Stimulated activated CD8-positive, alpha-beta memory T cell treated with anti-CD3 and anti-CD28 coated beads, Interleukin-15, amount 100 ng/mL, for 48 hours (primary cell): Measurements from ENCODE around the gene RBP4.

Experiments used
- DNase-seq, 2 donors: peaks; one replicate each; pipeline ENCODE4 v3.0.0-alpha.2; 2020; ENCODE audit warnings: low read depth in 2 of 2

RBP4 gene

DNA sequence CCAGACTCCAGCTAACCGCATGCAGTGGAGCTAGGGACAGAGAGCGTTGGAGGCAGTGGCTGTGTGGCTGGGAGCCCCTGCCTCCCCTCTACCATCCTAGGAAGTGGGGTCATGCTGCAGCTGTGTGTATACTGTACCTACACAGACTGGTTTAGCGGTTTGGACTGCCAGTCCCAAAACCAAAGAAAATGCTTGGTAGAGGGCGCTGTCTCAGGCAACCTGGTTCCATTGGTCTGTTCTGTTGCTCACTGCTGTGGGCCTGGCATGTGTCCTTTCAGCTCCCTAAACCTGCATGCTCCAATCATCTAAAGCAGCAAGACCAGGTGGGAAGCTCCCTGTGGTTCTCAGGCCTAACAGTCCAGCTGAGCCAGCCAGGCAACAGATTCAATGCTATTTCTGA, 4.5 kb downstream of the RBP4 start:
- DNase-seq = no peak

DNA sequence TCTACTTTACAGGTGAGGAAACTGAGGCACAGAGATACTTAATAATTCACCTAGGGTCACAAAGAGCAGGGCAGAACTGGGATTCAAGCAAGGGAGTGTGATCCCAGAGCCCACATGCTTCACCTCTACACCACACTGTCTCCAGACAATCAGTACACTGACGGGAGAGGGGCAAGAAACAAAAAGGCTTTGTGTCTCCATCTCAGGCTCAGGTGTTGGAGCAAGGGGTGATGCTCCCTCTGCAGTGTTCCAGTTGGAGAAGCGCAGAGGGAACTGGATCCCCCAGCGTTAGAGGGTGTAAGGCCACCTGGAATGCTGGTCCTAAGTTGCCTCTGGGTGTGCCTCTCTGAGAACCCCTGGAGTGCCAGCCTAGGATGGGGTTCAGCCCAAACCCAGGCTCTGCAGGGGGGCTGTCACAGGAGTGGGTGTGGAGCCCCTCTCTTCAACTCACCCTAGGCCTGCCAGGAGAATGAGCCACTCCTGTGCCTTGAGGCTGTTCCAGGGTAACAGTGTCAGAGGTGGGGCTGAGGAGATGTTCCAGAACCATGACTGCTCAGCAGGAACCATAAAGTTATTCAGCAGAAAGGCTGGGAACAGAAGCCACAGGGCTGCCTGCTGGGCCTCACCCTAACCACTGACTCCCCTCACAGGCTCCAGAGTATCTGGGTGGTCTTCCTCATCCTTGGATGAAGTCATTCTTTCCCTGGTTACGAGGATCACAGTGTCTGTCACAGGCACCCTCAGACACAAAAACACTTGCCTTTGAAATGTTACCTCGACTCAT, 5.5 kb downstream of the RBP4 start:
- DNase-seq = no peak

DNA sequence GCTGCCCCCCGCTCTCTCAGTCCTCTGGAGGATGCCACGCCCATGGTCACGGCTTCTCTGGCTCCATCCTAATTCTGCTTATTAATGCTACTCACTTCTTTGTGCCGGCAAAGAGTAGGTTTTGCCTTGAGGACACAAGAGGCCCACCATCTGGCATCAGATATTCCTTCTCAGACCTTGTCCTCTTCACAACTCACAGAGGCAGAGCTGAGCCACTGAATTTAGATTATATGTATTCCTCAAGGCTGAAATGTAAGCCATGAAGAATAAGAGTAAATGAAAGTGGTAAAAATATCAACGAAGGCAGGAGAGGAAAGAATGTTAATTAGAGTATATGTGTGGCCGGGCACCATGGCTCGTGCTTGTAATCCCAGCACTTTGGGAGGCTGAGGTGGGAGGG, 6.5 kb downstream of the RBP4 start:
- no peak for DNase-seq

DNA sequence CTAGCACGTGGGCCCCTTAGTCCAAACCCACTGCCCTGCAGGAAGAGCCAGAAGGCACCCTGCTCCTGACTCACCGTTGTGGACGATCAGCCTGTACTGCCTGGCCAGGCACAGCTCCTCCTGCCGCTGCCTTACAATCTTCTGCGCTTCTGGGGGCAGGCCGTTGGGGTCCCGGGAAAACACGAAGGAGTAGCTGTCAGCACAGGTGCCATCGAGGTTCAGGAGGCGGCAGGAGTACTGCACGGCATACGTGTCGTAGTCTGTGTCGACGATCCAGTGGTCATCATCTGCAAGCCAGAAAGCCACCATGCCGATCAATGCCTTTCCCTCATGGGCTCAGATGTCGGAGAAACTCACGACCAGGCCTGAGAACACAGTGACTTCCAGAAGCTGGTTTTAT, 7.3 kb downstream of the RBP4 start:
- no peak for DNase-seq

DNA sequence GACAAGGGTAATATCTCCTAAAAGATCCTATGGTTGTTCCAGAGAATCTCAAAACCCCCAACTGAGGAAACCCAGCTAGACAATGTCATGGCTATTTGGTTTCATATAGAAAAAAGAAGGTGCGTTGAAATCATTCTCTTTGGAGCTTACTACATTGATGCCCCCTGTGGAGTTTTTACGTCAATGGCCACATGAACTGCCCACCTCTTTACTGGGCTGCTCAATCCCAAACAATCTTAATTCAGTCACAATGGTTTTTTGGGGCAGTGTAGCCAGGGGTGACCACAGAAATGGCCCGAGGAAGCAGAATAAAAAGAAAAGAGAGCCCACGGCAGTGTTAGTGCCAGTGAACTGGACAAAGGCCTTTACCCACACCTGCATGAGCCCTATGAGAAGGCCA, 7.8 kb downstream of the RBP4 start:
- DNase-seq = no peak

DNA sequence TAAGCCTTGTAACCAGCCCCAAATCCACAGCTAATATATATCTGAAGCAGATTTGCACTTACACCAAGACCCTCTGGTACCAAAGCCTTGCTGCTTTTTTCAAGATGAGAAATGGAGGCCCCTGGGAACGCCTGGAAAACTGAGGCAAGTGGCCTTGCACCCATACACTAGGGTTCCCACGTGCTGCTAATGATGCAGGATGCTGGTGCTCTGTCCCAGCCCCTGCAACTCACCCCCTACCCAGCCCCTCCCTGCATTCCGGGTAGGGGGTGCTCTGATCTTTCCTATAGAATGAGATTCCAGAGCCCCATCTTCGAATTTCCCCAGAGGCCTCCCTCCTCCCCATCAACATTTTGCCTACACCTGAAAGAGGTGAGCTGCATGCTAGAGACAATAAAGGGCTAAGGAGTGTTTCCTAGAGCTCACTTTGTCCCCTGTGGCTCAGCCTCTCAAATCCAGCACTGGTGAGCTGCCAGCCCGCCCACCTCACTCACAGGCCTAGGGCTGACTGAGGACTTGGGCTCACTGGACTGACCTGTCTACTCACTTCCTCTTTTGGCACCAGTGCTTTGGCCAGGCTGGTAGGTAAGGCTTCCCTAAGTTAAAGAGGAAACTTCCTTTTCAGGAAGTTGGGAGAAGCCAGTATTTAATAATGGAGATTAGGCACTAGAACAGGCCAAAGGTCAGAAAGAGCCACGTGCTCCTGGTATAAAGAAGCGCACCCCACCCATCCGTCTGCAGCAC, 9.8 kb downstream of the RBP4 start:
- DNase-seq = no peak

DNA sequence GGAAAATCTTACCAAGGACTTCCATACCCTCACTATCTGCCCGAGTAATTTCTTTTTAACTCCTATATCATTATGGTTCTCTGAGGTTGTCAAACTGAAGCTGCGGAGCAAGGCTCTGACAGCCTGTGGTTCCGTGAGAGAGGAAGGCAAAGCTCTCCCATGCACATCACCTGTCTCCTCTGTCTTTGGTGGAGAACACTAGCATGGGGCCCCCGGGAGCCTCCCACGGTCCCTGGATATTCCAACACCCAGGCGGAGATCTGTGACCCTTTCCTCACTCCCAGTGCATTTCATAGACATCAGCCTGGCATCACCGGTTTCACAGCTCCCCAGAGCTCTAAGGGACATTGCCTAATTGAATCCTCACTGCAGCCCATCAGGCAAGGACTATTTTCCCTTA, 10.4 kb downstream of the RBP4 start:
- no peak for DNase-seq

DNA sequence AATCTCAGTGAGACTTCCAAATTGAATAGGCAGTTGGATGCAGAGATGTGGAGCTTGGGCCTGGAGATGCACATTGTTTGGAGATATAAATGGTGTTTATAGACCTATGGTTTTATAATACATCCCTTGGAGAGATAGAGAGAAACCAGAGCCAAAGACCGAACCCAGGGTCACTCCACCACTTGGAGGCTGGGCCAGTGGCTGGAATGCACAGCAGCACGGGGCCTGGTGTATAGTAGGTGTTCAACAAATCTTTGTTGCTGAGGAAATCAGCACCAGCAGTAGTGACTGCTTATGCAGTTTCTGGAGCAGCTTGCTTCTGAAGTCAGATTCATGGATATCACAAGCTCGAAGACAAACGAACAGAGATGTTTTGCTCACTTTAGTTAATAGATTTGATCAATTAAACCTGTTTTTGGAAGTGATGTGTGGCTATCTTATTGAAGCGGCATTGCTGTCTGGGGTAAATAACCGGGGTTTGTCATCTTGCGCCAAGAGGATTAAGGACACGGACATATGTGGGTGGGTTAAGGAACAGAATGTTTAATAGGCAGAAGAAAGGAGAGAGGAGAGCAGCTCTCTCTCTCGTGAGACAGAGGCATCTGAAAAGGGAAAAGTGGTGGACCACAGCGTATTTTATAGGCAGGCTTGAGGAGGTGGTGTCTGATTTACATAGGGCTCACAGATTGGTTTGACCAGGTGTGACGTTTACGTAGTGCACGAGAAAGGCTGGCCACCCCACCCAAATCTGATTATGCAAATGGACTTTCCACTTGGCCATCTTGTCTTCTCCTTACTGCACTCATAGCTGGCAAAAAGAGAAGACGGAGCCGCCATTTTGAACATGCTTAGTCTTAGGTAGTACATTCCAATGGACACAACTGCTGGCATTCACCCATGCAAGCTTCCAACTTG, 11.1 kb downstream of the RBP4 start:
- no peak for DNase-seq

DNA sequence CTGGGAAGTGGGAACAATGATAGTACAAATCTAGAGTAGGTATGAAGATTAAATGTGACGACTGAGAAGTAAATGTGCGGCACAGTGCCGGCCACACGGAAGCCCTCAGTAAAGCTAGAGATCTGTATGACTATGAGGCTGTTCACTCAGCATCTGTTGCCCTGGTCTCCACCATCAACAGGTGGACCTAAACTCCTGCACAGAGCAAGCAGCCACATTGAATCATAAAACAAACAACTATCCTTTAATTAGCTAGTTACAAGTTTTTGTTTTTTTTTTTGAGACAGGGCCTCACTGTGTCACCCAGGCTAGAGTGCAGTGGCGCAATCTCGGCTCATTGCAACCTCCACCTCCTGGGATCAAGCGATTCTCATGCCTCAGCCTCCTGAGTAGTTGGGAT, 16.6 kb downstream of the RBP4 start:
- DNase-seq = no peak

DNA sequence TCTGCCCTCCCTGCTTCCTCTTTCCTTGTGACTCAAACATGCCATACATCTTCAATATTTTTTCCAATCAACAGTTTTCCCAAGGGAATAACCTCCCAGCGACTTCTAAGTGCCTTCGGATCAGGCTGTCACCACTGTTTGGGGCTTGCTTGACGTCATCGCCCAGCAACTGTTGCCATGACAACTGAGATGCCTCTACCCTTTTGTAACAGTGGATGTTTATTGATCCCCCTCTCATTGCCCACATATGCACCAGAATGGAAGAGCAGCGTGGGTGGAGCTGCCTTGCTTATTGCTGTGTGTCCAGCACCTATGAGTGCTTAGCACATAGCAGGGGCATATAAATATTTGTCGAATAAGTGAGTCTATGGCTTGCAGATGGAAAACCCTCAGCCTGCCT, 20.2 kb downstream of the RBP4 start:
- DNase-seq = no peak

DNA sequence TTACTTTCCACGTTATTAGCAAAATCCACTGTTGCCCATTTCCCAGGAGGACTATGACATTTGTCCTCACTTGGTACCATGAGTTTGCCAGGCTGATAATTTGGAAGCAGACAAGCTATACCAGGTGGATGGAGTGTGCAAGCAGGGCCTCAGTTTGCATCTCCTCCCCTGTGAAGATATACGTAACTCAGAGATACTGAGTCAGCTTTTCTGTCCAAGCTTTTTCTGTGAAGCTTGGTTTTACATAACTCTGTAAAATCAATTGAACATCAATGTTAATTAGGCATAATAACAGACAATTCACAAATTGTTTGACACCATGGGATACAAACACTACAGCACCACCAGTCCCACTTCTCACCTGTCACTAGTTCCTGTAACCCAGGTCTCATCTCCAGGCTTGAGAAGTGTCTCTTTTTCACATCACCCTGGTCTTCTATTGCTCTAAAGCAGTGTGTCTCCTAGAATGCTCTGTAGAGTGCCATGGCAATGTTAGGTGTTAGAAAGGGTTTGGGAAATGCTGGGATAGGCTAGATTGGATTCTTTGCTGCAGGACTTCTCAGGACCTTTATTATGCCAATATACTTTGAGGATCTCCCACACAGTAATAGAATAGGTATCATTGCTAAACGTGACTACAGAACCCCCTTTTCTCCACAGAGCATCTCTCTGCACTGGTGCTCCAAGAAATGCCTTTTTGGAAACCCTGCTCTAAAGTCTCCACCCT, 20.9 kb downstream of the RBP4 start:
- DNase-seq = no peak

DNA sequence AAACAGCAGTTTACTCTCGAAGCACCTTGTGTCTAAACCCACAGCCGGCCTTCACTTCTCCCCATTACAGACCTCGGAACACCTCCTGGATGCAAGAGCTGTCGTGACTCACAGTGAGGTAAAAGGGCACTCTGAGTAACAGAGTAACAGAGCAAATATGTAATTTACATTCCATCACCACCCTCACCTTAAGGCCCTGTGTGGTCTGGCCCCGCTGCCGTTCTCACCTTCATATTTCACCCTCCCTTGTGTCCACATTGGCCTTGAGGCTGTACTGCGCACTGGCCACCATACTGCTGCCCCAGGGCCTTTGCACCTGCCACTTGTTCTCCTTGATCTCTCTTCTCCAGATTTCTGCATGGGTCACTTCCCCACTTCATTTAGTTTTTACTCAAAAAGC, 21.9 kb downstream of the RBP4 start:
- DNase-seq = no peak

DNA sequence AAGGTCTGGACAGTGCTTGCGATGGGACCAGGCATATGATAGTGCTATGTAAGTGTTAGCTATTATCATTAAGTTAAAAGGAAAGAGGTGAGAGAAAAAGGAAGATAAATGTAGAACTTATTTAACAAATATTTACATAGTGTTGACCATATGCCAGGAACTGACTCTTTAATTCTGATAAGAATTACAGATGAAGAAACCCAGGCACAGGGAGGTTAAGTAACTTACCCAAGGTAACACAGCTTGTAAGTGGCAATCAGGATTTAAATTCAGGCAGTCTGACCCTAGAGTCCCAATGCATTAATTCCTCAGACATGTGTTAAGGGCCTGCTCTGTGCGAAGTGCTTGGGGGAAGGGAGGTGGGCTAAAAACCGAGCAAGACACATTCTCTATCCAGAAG, 23.5 kb downstream of the RBP4 start:
- DNase-seq = no peak

DNA sequence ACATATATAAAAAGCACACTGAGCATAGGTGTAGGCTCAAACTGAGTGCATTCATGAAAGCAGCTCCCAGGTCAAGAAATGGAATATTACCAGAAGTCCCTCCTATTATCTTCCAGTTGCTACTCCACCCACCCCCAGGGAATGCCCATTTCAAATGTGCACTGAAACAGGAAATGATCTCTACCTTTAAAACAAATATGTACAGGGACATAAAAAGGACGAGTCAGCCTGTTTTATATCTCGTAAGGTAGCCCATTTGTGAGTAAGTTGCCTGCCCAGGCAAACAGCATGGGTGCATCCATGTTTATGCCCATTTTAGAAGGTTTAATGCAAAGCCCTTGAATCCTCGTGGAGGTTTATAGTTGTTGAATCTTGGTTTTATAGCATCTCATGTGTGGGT, 24.1 kb downstream of the RBP4 start:
- no peak for DNase-seq

DNA sequence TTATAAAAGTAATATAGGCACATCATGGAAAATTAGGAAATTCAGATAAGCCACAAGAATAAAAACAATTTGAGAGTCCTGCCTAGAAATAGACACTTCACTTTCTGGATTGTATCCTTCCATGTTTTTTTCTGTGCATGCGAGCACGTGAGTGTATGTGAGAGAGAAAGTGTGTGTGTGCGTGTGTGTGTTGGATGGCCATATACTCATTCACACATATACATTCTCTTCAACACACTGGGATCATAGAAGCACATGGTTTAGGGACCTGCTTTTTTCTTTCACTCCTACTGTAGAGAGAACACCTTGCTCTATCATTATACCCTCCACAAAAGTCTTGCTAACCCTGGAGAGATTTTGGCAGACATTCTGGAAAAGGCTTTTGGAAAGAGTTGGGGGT, 27.1 kb downstream of the RBP4 start:
- no peak for DNase-seq

DNA sequence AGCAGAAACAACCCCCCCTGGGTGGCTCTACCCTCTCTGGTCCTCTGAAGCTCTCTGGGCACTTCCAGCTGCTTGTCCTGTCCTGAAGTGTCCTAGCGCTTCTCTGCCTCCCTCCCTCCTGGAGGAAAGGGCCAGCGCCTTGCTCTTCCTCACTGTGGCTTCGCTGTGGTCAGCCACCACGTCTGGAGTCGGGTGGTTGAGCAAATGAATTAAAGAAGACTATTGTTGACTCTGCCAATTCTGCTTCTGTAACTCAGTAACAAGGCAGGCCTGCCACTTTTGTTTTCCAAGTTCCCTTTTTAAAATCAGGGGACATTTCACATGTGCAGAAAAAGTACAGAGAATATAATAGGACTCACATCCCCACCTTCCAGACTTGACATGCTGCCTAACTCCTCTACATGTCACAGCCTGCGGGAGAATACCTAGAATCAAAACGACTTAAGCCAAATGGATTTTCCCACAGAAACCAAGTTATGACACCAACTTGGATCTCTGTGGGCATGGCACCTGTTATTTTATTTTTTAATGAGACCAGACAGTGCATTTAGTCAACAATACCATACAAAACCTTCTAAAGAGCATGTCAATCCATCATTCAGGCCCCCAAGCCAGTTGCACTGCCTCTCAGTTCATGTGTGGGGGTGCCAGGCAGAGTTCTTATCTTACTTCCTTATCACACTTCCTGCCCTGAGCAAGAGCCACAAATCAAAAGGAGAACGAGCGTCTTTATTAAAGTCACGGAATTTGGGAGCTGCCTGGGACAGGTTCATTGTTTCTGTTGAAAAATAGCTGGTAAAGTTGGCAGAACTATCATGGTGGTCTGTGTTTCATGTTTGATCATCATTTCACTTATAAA, 27.8 kb downstream of the RBP4 start:
- DNase-seq = no peak

DNA sequence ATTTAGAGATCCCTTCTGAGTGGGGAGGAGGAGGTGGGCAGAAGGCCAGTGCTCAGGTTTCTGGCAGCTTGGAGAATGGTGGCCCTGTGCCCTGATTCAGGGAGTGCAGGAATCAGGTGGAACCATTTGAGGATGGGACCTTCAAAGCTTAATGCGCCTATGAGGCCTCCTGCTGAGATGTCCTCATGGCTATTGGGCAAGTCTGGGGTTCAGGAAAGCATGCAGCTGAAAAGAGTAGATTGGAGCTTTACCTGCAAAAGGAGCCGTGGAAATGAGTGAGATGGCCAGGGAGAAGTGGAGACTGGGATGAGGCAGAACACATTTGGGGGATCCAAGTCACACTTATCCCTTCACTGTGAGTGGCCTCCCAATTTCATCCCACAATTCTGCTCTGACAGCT, 28.4 kb downstream of the RBP4 start:
- no peak for DNase-seq

DNA sequence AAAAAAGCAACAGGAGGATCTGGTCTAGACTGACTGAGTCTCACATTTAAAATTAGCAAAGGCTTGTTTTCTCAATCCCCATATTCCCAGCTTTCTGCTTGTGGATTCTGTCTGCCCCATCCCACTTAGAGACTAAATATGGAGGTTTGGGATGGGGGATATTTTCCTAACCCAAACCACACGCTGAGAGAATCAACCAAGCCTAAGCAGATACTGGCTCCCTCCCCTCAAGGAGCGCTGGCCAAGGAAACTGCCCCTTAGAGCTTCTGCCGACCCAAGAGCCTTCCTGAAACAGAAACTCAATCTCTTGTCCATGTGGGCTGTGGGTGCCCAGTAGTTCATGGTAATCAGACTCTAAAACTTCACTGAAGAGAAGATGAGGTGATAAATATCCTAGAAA, 30.7 kb downstream of the RBP4 start:
- no peak for DNase-seq

DNA sequence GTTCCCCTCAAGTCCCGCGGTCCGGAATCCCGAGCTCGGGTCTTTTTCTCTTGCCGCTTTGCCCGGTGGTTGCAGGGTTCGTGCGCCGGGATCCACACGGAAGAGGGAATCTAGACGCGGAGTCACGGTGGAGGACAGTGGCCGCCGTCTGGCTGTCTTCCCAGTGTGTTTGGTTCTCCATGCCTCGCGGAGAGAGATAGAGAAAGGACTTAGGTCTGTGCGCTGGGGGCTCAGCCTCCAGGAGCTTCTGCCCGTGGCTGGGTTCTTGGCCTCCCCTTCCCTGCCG, 33.0 kb downstream of the RBP4 start:
- no peak for DNase-seq

DNA sequence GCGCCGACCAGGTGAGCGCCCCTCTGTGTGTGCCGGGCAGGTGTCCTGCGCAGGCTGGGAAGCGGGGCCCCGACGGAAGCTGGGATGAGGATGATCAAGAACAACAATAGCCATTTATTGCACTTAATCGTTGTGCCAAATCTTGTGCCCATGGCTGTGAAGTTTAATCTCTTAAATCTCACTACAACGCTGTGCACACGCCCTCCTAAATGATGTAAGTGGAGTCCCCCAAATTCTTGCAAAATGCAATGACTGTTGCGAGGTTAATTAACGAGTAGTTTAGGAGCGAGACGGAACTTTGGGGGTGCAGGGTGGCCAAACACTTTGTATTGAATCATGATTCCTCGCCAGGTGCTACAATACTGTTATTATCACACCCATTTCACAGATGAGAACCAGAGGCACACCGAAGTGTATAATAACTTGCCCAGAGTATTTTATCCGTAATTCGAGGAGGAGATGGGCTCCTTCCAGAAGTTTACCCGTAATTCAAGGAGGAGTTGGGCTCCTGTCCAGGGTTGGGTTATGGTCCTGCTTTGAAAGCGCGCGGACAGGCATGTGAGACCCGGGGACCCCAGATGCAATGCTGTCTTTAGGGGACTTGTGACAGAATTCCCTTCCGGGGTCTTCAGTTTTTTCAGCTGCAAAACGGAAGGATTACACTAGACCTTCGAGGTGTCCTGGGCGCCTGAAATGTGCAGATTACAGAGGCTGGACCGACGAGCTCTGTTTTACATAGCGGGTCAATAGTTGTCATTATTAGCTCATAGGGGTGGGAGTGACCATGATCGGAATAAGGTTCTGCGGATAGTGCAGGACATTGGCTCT, 33.5 kb downstream of the RBP4 start:
- DNase-seq = no peak
